Activated CD8-positive, alpha-beta T cell treated with anti-CD3 and anti-CD28 coated beads for 36 hours (primary cell): Measurements from ENCODE around the gene PLD4. TPM values are rescaled to one million over a fixed set of nuclear protein-coding genes. Genes with fewer than 3 reads are reported as not detected.

Source experiments
- ATAC-seq: fragments of 200-7000 bp; cut with Tn5 transposase; one replicate; pipeline ENCODE4 v1.10.0; 2021; ENCODE audit warnings: mild to moderate bottlenecking, moderate library complexity
- CTCF ChIA-PET: fragments of 350-600 bp; sonication (Branson Sonifier 250); formaldehyde crosslinking; loops from one replicate; lab custom pipeline; 2021; ENCODE audit warnings: antibody characterized with exemption; lab: Charles Lee
- POLR2A ChIA-PET: fragments of 350-600 bp; sonication (Branson Sonifier 250); formaldehyde crosslinking; loops from one replicate; lab custom pipeline; 2021; ENCODE audit warnings: antibody characterized with exemption; lab: Charles Lee
- DNase-seq: peaks from one replicate; pipeline ENCODE4 v3.0.0-alpha.2; 2020
- H3K27ac Mint-ChIP-seq: one replicate; pipeline ENCODE4 v1.8.0; 2021; ENCODE audit warnings: mild to moderate bottlenecking, mixed read lengths
- H3K27me3 Mint-ChIP-seq: one replicate; pipeline ENCODE4 v1.8.0; 2021; ENCODE audit warnings: mixed read lengths
- H3K36me3 Mint-ChIP-seq: one replicate; pipeline ENCODE4 v1.8.0; 2021; ENCODE audit warnings: low read depth, mixed read lengths
- H3K4me1 Mint-ChIP-seq: one replicate; pipeline ENCODE4 v1.8.0; 2021; ENCODE audit warnings: low read depth, mixed read lengths
- H3K4me3 Mint-ChIP-seq: one replicate; pipeline ENCODE4 v1.8.0; 2021; ENCODE audit warnings: mild to moderate bottlenecking, moderate library complexity, mixed read lengths
- H3K9me3 Mint-ChIP-seq: one replicate; pipeline ENCODE4 v1.8.0; 2021; ENCODE audit warnings: mixed read lengths
- intact Hi-C: fragments of 100-400 bp; cut with micrococcal nuclease; formaldehyde crosslinking; loops from one replicate; pipeline ENCODE4 v1.10.0; 2022
- total RNA-seq, 2 experiments: library from RNA; stranded (reverse); gene quantifications; one replicate each; pipeline ENCODE4 v1.2.3, GENCODE V29; 2021
- TF ChIP-seq, protein P1 (sequence below): fragments of 200-600 bp; IDR thresholded peaks from one replicate; pipeline ENCODE4 v1.8.0; 2022; ENCODE audit warnings: antibody characterized with exemption, mild to moderate bottlenecking

Gene PLD4
- total RNA-seq, 2 experiments from 2014 or later: not detected

DNA sequence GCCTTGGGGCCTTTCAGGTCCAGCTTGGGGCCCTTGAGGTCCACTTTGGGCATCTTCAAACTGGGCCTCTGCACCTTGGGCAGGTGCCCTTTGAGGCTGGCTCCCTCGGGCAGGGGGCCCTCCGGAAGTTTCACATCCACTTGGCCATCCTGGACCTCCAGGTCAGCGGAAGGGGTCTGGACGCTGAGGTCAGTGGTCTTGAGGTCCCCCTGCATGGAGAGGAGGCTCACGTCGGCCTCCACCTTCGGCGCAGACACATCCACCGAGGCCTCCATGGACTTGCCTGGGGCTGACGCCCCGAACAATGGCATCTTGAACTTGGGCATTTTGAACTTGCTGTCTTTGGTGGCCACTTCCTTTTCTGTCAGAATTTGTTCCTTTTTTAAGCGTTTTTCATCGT is 28.4 kb downstream of the PLD4 start:
- POLR2A ChIA-PET: no interaction called here
- H3K4me3 Mint-ChIP-seq: no peak overlapping the region
- no peaks in the 10 kb centered on the region for H3K9me3 Mint-ChIP-seq
- no peaks in the 10 kb centered on the region for H3K36me3 Mint-ChIP-seq
- DNase-seq: no peak
- no peaks in the 10 kb centered on the region for H3K4me1 Mint-ChIP-seq
- ATAC-seq: no peak
- intact Hi-C loops: no loop called here
- H3K27me3 Mint-ChIP-seq: peaks cover 6% of the 10 kb centered on the region
- no peak overlapping the region for H3K27ac Mint-ChIP-seq
- TF ChIP-seq, protein P1, sequence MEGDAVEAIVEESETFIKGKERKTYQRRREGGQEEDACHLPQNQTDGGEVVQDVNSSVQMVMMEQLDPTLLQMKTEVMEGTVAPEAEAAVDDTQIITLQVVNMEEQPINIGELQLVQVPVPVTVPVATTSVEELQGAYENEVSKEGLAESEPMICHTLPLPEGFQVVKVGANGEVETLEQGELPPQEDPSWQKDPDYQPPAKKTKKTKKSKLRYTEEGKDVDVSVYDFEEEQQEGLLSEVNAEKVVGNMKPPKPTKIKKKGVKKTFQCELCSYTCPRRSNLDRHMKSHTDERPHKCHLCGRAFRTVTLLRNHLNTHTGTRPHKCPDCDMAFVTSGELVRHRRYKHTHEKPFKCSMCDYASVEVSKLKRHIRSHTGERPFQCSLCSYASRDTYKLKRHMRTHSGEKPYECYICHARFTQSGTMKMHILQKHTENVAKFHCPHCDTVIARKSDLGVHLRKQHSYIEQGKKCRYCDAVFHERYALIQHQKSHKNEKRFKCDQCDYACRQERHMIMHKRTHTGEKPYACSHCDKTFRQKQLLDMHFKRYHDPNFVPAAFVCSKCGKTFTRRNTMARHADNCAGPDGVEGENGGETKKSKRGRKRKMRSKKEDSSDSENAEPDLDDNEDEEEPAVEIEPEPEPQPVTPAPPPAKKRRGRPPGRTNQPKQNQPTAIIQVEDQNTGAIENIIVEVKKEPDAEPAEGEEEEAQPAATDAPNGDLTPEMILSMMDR: no peak
- CTCF ChIA-PET: no interaction called here

DNA sequence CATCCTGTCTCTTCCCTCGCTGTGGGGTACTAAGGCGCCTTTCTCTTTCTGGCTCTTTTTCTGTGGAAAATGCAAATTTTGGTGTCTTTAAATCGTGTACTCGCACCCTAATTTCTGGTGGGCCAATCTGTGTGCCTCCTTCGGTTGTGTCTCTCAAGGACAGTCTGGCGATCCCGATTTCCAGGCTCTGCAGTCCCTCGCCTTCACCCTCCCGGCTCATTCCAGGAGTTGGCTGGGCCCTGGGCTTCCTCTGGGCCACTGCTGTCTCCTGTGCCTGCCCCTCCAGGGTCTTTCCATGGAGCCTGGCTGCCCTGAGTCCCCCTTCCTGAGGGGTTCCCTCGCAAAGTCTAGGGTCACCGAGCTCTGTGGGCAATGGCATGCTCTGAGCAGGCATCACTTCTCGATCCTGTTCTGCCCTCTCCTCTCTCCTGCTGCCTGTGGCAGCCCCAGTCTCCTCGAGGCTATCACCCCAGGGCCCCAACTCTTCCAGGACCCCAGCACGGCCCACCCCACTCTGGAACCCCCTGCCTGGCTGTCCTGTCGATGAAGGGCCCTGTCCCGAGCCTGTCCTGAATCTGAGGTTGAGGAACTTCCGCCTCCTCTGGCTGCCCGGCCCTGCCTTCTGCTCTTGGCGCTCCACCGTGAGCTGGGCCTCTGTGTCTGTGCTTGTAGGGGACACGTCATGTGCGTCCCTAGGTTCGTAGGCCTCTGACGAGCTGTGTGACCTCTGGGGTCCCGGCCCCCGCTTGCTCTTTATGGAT is 29.4 kb downstream of the PLD4 start:
- POLR2A ChIA-PET: interaction anchor here (0.5 kb wide), 1 partner anchor 72 kb away, joined by 3 read pairs; no protein-coding TSS in a partner anchor
- H3K9me3 Mint-ChIP-seq: no peaks in the 10 kb centered on the region
- H3K27me3 Mint-ChIP-seq: peaks cover 6% of the 10 kb centered on the region

DNA sequence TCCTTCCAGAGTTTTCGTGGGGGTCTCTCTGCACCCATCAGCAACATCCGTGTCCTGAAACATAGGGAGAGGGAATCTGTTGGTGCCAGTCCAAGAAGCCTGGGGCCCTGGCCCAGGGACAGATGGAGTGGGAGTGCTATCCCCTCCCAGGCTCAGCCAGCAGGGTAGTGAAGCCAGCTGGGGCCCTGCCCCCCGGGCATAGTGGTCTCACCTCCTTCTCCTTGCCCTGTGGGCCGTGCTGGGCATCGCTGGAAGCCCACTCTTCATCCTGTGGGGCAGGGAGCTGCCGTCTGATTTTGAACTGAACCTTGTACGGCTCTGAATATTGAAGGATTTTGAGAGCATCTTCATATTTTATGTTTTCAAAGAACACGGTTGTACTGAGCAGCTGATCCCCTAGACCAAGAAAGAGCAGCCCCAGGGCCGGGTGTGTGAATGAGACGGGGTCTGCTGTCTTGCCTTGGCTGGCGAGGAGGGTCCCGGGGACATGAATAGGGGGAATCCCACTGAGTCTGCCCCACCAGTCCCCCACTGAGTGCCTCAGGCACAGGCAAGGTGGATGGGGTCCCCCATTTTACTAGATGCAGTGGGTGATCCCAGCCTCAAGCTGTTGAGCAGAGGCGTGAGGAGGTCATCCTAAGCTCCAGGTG is 30.2 kb downstream of the PLD4 start:
- ChIA-PET POLR2A (no interaction called here), CTCF (no interaction called here)
- Mint-ChIP-seq H3K27ac (no peak overlapping the region), H3K9me3 (no peaks in the 10 kb centered on the region), H3K27me3 (peaks cover 6% of the 10 kb centered on the region), H3K4me1 (no peaks in the 10 kb centered on the region), H3K36me3 (no peaks in the 10 kb centered on the region), H3K4me3 (no peak overlapping the region)
- intact Hi-C loops: no loop called here
- TF ChIP-seq, protein P1: no peak
- DNase-seq: no peak
- ATAC-seq: no peak

More for the DNA sequence above, 29.4 kb downstream of the PLD4 start:
- DNase-seq (no peak), ATAC-seq (no peak)
- Mint-ChIP-seq H3K27ac (no peak overlapping the region), H3K4me3 (no peak overlapping the region), H3K36me3 (no peaks in the 10 kb centered on the region), H3K4me1 (no peaks in the 10 kb centered on the region)
- CTCF ChIA-PET: no interaction called here
- intact Hi-C loops: no loop called here
- TF ChIP-seq, protein P1: no peak

DNA sequence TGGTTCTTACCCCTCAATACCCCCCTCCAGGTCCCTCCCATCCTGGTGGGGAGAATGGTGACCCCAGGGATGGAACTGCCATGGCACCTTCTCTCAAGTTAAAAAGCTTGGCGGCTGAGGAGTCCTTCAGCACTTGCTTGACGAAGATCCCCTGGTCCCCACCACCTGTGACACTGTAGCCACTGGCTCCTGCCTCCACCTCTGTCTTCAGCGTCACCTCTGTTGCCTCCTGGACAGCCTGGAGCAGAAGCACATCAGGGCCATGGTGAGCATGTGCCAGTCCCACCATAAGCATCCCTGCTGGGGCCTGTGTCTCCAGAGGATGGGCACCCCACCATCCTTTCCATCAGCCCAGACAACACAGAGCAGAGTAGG is 30.7 kb downstream of the PLD4 start:
- Mint-ChIP-seq H3K4me3 (no peak overlapping the region), H3K4me1 (no peaks in the 10 kb centered on the region), H3K27ac (no peak overlapping the region), H3K36me3 (no peaks in the 10 kb centered on the region), H3K27me3 (peaks cover 6% of the 10 kb centered on the region), H3K9me3 (no peaks in the 10 kb centered on the region)
- DNase-seq: no peak
- CTCF ChIA-PET: interaction anchor here (0.8 to 1.3 kb wide), 2 partner anchors 9 to 10 kb away, joined by 3 to 4 read pairs; no protein-coding TSS in a partner anchor
- intact Hi-C loops: no loop called here
- ATAC-seq: no peak
- POLR2A ChIA-PET: no interaction called here
- TF ChIP-seq, protein P1: no peak

DNA sequence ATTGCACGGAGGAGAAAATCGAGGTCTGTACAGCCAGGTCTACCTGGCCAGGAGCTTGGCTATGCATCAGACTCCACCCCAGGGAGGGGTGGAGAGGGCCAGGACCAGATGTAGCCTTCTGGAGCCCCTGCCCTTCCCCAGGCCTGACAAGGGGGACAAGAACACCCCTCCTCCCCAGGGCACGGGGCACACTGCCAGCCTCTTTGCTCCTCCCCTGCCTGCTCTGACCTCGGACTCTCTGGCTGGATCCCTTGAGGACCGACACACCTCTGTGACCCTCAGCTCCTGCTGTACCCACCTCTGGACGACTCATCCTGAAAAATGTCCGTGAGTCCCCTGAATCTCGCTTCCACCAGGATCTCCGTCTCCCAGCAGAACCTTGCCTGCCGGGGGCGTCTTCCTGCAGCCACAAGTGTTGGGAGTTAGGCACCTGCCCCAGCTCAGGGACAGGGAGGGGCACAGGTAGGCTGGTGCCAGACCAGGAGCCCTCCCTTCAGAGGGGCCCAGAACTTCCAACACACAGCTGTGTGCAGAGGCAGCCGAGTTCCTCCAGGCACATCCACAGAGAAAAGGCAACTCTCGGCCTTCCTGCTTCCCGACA is 31.7 kb downstream of the PLD4 start:
- intact Hi-C loops: no loop called here
- CTCF ChIA-PET: interaction anchor here (1.3 kb wide), 1 partner anchor 9 kb away, joined by 3 read pairs; no protein-coding TSS in a partner anchor
- no peaks in the 10 kb centered on the region for H3K36me3 Mint-ChIP-seq
- no peaks in the 10 kb centered on the region for H3K9me3 Mint-ChIP-seq
- no peak overlapping the region for H3K4me3 Mint-ChIP-seq
- DNase-seq (no peak), ATAC-seq (no peak)
- POLR2A ChIA-PET: no interaction called here
- H3K4me1 Mint-ChIP-seq: no peaks in the 10 kb centered on the region
- TF ChIP-seq, protein P1: no peak
- no peak overlapping the region for H3K27ac Mint-ChIP-seq
- peaks cover 6% of the 10 kb centered on the region for H3K27me3 Mint-ChIP-seq
